Right ventricle myocardium inferior (tissue), 1 donor: ENCODE data around the gene FAM53B. TPM values are rescaled to one million over a fixed set of nuclear protein-coding genes. Genes with fewer than 3 reads are reported as not detected.
A peak's percentile ranks its signal among the peaks of the same experiment; 100 is the strongest.
"Not testable (repeated sequence)": the region's sequence is repeated elsewhere in the genome, so short reads cannot be mapped to it uniquely, and the experiment has no call there.

Experiments used
- ATAC-seq: fragments of 200-7000 bp; cut with Tn5 transposase; one replicate; pipeline ENCODE4 v1.9.1; 2020; ENCODE audit warnings: mild to moderate bottlenecking, moderate library complexity
- DNase-seq: peaks from one replicate; pipeline ENCODE4 v3.0.0; 2021; ENCODE audit errors: missing footprints
- intact Hi-C: fragments of 100-400 bp; cut with DNase I; formaldehyde crosslinking; loops from one replicate; pipeline ENCODE4 v1.11.0; 2022
- total RNA-seq: library from RNA; stranded (reverse); fragmentation: NEBNext Ultra II Directional; extraction: Animal tissue kit (Norgen Biotek cat#: 25700); gene quantifications from one replicate; pipeline ENCODE4 v1.2.1, GENCODE V29; 2021
- donor health status: DM: no; HTN: yes; CAD: no; lungs with severe emphysema.

The FAM53B gene
- total RNA-seq, 1 donor from 2014 or later, result 41.2 TPM

DNA sequence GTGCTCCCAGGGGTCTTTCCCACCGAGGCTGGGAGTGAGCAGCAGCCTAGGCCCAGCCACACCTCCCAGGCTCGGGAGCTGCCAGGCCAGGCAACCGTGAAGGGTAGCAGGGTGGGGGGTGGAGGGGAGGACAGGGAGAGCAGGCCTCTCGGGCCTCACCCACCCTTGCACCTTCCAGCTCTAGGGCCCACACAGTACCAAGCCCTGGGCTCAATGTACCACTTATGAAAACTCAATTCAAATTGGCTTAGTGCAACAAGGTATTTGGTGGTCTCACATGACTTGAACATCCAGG, 127.4 kb downstream of the FAM53B start:
- DNase-seq (no peak), ATAC-seq (no peak)
- intact Hi-C loops, result no loop called here

DNA sequence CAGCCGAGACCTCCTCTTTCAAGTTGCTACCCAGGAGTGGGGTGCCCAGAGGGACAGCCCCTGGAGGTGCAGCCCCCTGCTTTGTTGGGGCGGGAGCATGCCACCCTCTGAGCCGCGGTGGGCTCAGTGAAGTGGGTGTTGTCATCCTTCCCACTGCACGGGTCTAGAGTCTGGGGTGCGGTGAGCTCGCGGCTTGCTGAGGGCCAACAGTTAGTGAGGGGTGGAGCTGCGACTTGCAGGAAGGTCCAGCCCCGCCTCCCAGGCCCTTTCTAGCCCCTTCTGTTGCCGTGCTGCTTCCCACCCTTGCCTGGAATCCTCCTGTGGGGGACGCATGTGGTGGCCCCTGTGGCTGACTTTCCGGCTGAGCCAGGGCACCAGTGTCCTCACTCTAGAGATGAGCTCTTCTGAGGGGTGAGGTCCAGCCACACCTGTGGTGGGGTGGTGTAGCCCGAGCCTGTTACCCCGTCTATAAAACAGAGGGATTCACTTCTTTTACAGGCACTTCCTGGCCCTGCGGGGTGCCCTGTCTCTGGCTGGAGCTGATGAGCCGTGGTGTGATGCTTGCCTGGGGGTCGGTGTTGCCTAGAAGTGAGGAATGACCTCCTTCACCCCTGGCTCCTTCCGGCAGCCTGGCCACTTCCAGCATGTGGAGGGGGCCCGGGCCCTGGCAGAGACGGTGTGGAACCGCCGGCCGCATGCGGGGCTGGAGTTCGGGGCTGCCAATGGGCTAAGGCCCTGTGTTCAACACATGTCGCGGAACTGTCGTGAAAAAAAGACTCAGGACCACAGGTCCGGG, 127.9 kb downstream of the FAM53B start:
- DNase-seq (no peak), ATAC-seq (no peak)
- intact Hi-C loops, result no loop called here

DNA sequence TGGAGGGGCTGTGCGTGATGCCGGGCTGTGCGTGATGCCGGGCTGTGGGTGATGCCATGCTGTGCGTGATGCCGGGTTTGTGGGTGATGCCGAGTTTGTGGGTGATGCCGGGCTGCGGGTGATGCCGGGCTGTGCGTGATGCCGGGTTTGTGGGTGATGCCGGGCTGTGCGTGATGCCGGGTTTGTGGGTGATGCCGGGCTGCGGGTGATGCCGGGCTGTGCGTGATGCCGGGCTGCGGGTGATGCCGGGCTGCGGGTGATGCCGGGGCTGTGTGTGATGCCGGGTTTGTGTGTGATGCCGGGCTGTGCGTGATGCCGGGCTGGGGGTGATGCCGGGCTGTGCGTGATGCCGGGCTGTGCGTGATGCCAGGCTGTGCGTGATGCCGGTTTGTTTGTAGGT, 128.9 kb downstream of the FAM53B start:
- intact Hi-C loops, result no loop called here
- DNase-seq (no peak), ATAC-seq (no peak)

DNA sequence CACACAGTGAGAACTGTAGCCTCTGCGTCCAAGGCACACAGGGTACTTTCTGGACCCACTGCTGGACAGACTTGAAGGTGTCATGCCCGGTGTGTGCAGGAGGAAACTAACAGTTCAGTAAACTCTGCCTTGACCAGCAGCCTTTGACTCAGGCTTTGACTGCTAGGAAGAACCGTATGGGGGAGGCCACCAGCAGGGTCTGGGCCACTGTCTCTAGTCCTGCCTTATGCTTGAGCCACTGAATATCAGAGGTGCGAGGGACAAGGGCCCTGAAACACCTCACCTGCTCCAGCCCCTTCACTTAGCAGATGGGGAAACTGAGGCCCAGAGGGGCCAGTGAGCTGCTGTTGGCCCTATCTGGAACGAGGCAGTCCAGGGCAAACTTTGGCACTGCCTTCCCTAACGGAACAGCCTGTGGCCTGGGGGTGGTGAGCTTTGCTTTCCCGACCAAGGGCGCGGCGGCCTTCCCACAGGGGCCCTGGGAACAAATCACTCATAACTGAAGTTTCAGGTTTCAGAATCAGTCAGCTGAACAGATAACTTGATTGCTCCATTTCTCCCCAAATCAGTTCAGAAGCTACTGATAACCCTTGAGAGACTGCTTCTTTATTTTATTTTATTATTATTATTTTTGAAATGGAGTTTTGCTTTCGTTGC, 130.0 kb downstream of the FAM53B start:
- intact Hi-C loops, result no loop called here
- no peak for ATAC-seq
- no peak for DNase-seq

DNA sequence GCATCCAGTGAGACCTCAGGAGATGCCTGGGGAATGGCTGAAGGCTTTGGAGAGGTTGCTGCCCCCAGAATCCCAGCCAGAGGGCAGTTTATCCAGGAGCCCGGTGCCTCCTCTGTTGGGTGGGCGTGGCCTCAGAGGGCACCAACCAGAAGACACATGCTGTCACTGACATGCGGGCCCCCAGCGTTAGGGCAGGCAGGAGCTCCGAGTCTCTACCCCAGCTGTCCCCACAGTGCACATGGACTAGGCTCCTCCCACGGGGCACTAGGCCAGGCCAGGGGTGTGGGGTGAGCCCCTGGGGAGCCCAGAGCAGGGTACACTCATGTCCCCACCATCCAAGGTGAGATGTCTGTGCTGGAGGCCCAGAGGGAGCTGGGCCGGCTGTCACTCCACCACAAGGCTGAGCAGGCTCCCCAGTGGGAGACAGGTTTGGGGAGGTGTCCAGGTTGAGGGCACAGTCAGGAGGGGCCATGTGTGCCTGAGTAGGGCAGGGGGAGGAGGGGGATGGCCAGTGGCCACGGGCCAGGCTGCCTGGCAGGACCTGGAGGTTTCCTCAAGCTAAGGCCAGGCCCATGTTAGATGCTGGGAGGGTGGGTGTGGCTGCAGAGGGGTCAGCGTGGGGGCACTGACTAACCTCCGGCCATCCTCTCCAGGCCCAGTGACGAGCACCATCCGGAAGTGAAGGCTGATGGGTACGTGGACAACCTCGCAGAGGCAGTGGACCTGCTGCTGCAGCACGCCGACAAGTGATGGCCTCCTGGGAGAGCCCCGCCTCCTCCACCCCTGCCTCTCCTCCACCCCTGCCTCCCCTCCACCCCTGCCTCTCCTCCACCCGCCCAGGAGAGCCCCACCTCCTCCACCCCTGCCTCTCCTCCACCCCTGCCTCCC, 131.3 kb downstream of the FAM53B start:
- ATAC-seq, result peak; percentile 24
- no peak for DNase-seq
- intact Hi-C loops, result no loop called here

DNA sequence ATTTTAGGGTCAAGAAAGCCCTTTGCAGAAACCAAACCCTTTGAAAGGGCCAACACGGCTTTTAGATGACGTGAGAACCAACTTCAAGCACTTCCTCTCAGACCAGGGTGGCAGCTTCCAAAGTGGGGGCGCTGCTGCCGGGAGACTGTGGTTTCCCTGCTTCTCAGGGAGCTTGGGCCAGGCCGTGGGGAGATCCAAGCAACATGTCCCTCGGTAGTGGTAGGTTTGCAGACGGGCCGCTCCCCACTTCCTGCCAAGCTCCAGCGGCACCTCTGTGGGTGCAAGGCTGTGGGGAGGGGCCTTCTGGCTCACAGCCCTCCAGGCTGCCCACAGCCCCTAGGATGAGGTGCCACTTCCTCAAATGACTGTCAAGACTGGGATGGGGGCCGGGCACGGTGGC, 132.4 kb downstream of the FAM53B start:
- intact Hi-C loops, result no loop called here
- DNase-seq (no peak), ATAC-seq (no peak)

DNA sequence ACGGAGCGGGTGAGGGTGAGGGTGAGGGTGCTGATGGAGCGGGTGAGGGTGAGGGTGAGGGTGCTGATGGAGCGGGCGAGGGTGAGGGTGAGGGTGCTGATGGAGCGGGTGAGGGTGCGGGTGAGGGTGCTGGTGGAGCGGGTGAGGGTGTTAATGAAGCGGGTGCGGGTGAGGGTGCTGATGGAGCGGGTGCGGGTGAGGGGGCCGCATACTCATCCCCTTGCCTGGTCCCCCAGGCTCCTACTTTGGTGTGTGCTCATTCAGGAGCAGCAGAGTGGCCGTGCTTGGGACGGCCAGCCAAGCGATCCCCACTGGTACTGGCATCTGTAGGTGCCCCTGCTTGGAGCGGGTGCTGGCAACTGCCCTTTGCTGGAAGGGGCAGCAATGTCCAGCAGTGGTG, 133.3 kb downstream of the FAM53B start:
- intact Hi-C loops, DNase-seq, ATAC-seq: not testable (repeated sequence)

DNA sequence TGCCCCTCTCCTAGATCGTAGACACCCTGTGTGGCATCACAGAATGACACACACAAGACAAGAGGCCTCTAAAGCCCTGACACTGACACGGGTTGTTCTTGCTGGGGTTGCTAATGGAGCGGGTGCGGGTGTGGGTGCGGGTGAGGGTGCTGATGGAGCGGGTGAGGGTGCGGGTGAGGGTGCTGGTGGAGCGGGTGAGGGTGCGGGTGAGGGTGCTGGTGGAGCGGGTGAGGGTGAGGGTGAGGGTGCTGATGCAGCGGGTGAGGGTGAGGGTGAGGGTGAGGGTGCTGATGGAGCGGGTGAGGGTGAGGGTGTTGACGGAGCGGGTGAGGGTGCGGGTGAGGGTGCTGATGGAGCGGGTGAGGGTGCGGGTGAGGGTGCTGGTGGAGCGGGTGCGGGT, 134.0 kb downstream of the FAM53B start:
- DNase-seq, intact Hi-C loops, ATAC-seq: not testable (repeated sequence)

DNA sequence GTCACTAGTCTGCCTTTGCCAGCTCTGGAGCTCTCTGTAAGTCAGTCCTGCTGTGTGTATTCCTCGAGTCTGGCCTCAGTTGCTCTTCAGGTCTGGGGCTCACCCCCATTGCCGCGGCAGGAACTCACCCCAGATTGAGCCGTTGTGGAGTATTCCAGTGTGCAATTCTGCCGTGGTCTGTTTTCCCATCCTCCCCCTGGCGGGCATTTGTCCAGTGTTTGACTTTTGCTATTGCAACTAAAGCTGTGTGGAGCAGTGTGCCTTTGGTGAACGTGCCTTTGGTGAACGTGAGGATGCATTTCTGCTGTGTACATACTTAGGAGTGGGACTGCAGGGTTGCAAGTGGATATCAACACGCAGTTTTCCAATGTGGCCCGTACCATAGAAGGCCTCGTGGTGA, 134.5 kb downstream of the FAM53B start:
- intact Hi-C loops, result no loop called here
- DNase-seq (no peak), ATAC-seq (no peak)

DNA sequence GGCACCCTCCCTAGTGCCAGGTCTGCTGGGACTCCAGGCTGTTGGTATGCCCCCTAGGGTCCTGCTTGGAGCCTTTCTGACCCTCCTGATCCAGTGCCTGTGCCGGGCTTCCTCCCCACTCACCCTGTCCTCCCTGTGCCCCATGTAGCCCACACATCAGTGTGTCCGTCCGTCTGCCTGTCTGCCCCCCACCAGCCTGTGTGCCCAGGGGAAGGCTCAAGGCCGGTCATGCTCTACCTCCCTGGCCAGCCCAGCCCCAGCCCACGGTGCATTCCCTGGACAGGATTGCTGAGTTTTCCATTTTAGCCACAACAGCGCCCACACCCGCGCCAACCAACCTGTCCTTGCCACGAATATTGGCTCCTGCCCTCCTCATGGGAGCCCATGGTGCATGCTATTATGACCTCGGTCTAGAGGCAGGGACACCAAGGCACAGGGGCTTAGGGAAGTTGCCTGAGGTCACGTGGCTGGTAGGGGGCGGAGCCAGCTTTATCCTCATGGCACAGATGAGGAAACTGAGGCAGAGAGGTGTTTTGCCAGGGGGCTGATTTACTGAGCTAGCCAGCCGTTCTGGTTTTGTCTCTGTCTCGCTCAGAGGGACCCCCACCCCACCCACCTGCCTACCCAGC, 136.0 kb downstream of the FAM53B start:
- intact Hi-C loops, result no loop called here
- ATAC-seq (no peak), DNase-seq (no peak)

DNA sequence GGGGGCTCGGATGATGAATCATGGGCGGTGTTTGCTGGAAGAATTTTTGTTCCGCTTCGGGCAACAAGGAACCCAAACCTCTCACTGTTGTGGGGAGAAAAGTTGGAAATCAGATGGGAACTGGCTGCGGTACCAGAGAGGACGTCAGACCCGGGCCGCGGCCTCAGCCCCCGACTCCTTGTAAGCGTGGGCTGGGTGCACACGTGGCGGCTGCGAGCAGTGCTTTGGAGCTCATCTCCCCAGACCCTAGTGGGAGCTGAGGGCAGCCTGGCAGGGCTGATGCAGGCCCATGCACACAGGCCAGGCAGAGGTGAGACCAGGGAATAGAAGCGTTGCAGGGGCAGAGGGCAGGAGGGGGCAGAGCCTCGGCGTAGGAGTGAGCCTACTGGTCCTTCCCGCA, 136.5 kb downstream of the FAM53B start:
- ATAC-seq (no peak), DNase-seq (no peak)
- intact Hi-C loops, result no loop called here

DNA sequence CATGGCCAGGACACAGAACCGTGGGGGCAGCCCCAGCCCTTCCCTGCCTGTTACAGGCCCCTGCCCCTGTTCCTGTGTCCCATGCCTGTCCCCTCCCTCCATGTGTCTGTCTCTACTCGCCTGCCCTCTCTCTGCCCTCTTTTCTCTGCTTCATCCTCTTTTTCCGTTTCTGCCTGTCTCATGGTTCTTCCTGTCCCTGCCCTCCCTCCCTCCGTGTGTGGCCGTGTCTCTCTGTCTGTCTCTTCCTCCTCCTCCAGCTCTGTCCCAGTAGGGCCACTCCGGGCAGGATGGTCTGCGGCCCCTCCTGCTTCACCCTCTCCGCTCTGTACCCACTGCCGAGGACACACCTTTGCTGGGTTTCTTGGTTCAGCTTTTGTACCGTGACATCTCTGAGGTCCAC, 137.4 kb downstream of the FAM53B start:
- DNase-seq (no peak), ATAC-seq (no peak)
- intact Hi-C loops, result no loop called here

DNA sequence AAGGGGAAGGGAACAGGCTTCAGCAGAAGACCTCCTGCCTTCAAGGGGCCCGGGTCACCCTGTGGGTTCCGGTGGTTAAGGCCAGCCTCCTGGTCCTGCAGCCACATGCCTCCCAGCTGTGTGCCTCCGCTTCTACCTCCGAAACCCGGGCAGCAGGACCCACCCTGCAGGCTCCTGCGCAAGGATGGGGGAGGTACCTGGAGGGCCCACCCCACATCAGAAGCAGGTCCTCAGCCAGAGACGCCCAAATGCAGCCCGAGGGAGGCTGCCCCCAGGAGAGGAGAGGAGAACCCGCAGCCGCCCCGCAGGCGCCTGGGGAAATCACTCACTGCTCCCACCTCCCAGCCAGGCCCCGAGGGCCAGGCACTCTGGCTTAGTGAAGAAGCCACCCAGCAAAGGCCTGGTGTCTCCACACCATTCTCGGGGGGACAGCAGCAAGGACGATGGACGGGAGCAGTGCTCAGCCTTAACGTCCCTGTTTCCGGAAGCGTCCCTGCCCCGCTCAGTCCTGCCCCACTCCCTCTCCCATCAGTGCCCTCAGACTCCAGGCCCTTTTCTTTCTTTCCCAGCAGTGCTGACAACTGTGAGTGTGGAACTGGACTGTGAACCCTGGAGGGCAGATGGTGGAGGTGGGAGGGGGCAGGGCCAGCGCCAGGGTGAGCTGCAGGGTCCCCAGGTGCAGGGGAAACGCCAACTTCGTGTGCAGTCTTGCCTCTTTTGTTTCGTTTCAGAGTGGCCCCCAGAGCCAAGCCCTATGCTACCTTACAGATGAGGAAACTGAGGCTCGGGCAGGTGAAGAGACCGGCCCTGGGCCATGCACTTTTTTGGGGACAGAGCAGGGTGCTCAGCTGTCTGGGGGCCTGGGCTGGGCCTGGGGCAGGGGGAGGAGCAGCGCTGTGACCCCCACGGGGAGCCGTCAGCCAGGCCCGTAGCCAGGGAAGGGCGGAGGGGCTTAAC, 138.0 kb downstream of the FAM53B start:
- ATAC-seq, result no peak
- intact Hi-C loops, result no loop called here
- DNase-seq, result no peak

DNA sequence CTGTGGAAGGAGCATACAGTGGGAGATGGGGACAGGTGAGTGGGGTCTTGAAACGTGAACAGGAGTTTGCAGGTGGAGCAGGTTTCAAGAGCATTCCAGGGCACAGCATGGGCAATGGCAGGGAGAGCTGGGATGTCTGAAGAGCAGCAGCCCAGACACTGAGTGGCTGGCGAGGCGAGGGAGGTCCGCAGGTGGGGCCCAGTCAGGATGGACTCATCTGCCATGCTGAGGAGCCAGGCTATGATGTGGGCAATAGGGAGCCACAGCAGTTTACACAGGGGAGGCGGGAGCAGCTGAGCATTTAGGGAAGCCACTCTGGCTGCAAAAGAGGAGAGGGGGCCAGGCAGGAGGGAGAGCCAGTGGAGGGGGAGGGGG, 138.7 kb downstream of the FAM53B start:
- ATAC-seq, result no peak
- DNase-seq, result no peak
- intact Hi-C loops, result no loop called here

DNA sequence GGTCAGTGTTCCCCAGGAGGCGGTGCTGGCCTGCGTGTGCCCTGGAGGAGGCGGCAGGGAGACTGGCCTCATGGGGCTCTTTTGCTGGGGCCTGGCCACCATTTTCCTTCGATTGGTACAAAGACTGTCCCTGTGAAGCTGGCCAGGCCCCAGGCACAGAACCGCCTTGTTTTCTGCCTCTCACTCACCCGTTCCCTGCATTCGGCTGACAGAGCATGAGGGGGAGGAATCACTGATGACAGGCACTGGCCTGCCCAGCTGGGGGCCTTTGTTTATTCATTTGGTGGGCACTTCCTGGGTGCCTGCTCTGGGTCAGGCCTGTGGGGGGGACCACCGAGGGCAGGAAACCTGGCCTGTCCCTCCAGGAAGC, 139.2 kb downstream of the FAM53B start:
- peak; percentile 14 for DNase-seq
- no peak for ATAC-seq
- intact Hi-C loops, result no loop called here

DNA sequence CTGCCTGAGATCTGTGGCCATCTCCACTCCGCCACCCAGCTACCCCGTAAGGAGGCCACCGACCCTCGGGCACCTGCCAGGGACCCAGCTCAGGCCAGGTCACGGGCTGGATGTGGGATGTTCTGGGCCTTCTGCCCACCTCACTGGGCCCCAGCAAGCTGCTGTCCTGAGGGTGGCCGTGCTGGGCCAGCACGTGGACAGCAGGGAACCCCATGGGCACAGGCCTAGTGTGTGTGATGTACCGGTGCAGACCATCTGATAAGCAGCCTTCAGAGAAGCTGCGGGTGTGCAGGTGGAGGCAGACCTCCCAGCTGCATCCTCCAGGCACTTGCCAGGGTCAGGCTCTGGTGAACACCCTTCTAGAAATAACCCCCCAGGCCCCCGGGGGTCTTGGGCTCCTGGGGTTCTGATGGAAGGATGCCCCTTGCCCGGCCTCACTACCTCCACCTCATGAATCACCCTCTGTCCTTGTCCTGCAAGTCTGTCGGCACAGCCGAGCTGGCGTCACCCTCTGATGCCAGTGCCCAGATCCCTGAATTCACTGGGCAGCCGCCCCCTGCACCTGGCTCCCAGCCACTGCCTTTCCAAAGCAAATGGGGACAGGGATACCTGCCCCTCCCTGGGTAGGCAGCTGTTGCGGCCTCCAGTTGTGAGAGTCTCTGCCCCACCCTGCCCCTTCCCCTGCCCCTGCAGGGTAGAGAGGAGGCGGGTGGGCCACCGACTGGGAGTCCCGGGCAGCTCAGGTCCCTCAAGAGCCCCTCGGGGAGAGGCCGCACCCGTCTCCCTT, 139.8 kb downstream of the FAM53B start:
- intact Hi-C loops, result no loop called here
- DNase-seq (peak; percentile 61), ATAC-seq (no peak)

DNA sequence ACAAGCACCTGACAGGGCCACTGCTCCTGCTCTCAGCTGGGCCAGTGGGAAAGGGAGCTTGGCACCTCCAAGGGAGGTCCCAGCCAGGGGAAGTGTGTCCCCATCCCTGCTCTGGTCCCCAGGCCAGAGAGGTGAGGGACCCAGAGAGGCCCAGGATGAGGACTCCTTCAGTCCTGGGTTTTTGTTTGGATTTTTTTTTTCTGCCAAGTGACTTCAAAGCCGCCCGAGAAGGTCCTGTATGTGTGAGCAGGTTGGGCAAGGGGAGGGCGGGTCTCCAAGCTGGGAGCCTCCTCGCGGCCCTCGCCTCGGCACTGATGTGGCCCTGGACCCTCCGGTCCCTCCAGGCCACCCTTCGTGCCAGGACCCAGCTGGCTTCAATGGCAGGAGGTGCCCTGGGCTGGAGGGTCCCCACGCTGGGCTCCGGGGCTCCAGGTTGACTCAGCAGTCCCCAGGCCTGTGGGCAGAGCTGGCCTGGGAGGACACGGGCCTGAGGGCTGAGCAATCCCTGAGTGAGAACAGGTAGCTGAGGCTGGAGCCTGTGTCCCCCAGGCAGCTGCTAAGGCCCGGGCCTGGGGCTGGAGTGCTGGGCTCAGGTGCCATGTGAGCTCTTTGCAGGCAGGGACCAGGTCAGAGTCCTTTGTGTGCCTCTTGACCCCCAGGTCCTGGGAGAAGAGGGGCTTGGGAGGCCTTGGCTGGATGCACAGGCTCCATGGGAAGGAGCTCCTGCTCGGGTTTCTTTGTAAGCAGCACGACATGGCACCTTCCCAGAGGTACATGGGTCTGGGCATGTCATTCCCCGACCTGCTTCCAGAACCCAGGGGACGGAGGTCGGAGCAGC, 140.6 kb downstream of the FAM53B start:
- ATAC-seq (no peak), DNase-seq (peak; percentile 53)
- intact Hi-C loops, result no loop called here
